ENCODE measurements around the gene PGC.

DNA sequence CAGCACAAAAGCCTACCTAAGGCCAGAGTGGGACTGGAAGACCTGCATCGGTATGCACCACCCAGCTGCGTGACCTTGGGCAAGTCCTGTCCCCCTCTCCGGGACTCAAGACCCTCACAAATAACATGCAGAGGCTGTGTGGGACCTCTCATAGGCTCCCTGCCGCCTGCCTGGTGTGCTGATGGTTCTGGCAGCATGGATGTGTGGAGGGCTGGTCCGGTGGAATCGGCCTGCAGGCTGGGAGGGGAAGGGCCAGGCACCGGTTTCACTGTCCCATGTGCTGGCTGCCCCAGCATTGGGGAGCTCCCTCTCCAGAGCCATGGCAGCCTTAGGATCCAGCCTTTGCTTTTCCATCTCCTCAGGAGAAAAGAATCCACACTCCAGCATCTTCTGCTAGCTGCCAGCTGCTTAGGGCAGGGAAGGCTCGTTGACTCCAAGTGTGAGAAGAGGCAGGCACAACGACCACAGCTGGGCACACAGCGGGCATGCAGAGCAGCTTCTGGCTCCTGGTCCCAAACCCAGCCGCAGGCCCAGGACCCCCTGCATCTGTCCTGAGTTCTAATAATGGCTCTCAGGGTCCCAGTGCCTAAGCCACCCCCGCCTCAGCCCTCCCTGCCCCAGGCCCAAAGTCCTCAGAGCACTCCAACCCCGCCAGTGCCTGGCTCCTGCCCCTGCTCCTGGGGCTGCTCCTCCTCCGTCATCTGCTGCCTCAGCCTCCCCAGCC lies 44.3 kb downstream of the PGC start:
- TF ChIP-seq, protein P1, sequence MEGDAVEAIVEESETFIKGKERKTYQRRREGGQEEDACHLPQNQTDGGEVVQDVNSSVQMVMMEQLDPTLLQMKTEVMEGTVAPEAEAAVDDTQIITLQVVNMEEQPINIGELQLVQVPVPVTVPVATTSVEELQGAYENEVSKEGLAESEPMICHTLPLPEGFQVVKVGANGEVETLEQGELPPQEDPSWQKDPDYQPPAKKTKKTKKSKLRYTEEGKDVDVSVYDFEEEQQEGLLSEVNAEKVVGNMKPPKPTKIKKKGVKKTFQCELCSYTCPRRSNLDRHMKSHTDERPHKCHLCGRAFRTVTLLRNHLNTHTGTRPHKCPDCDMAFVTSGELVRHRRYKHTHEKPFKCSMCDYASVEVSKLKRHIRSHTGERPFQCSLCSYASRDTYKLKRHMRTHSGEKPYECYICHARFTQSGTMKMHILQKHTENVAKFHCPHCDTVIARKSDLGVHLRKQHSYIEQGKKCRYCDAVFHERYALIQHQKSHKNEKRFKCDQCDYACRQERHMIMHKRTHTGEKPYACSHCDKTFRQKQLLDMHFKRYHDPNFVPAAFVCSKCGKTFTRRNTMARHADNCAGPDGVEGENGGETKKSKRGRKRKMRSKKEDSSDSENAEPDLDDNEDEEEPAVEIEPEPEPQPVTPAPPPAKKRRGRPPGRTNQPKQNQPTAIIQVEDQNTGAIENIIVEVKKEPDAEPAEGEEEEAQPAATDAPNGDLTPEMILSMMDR (IDR thresholded peaks at IDR 0.05), result no peak
- TF ChIP-seq EZH2 (IDR thresholded peaks at IDR 0.05; ENCODE audit: borderline replicate concordance, insufficient read depth, low read depth, low read length, poor library complexity, severe bottlenecking), result no peak
